MM.1S (cell line): ENCODE measurements around the gene ZBTB7A.

Experiments used
- DNase-seq: peaks from one replicate; pipeline ENCODE4 v3.0.0-alpha.2; 2015
- H2AFZ ChIP-seq: fragments of 300-600 bp; sonication (generic); 2 replicates; pipeline ENCODE4 v1.6.0; 2016; ENCODE audit warnings: antibody characterized with exemption, low read length
- H3F3A ChIP-seq: fragments of 300-600 bp; sonication (generic); 2 replicates; pipeline ENCODE4 v1.6.1; 2016; ENCODE audit warnings: mild to moderate bottlenecking, antibody characterized with exemption, low read length, moderate library complexity, mixed read lengths; ENCODE audit not compliant: insufficient read depth
- H3K27ac ChIP-seq: fragments of 300-600 bp; sonication (generic); 2 replicates; pipeline ENCODE4 v1.5.1; 2016; ENCODE audit warnings: mild to moderate bottlenecking, low read length
- H3K27me3 ChIP-seq: fragments of 300-600 bp; sonication (generic); replicated peaks from 2 replicates; pipeline ENCODE4 v1.6.0; 2016; ENCODE audit warnings: low read length; ENCODE audit not compliant: insufficient read depth
- H3K36me3 ChIP-seq: fragments of 300-600 bp; sonication (generic); replicated peaks from 2 replicates; pipeline ENCODE4 v1.6.1; 2016; ENCODE audit warnings: mild to moderate bottlenecking, low read length, mixed read lengths; ENCODE audit not compliant: insufficient read depth
- H3K4me1 ChIP-seq: fragments of 300-600 bp; sonication (generic); 2 replicates; pipeline ENCODE4 v1.6.1; 2016; ENCODE audit warnings: low read length, mixed read lengths
- H3K4me2 ChIP-seq: fragments of 300-600 bp; sonication (generic); 2 replicates; pipeline ENCODE4 v1.6.0; 2016; ENCODE audit warnings: low read depth, low read length
- H3K4me3 ChIP-seq: fragments of 300-600 bp; sonication (generic); 2 replicates; pipeline ENCODE4 v1.5.1; 2016; ENCODE audit warnings: low read length, mixed read lengths
- H3K79me2 ChIP-seq: fragments of 300-600 bp; sonication (generic); 2 replicates; pipeline ENCODE4 v1.6.1; 2016; ENCODE audit warnings: mixed run types, low read length, mixed read lengths
- H3K9ac ChIP-seq: fragments of 300-600 bp; sonication (generic); 2 replicates; pipeline ENCODE4 v1.6.1; 2016; ENCODE audit warnings: low read length, mixed read lengths
- H3K9me2 ChIP-seq: fragments of 300-600 bp; sonication (generic); replicated peaks from 2 replicates; pipeline ENCODE4 v1.6.1; 2016; ENCODE audit warnings: mild to moderate bottlenecking, low read length, mixed read lengths; ENCODE audit not compliant: insufficient read depth
- H3K9me3 ChIP-seq: fragments of 300-600 bp; sonication (generic); replicated peaks from 2 replicates; pipeline ENCODE4 v1.6.1; 2016; ENCODE audit warnings: mild to moderate bottlenecking, low read length, mixed read lengths; ENCODE audit not compliant: insufficient read depth
- H4K20me1 ChIP-seq: fragments of 300-600 bp; sonication (generic); 2 replicates; pipeline ENCODE4 v1.6.1; 2016; ENCODE audit warnings: mild to moderate bottlenecking, low read length, moderate library complexity, mixed read lengths; ENCODE audit not compliant: insufficient read depth
- CTCF ChIP-seq: fragments of 300-600 bp; sonication (generic); IDR thresholded peaks from 2 replicates; pipeline ENCODE4 v1.5.1; 2016; ENCODE audit warnings: antibody characterized with exemption, low read length, mixed read lengths
- EZH2 ChIP-seq: fragments of 300-600 bp; sonication (generic); optimal IDR thresholded peaks from 2 replicates; pipeline ENCODE3; 2017; ENCODE audit warnings: low read depth, mild to moderate bottlenecking, antibody characterized with exemption, low read length, mixed read lengths
- EZH2phosphoT487 ChIP-seq: fragments of 300-600 bp; sonication (generic); IDR thresholded peaks from 2 replicates; pipeline ENCODE4 v1.6.1; 2018; ENCODE audit warnings: antibody characterized with exemption, low read length

Gene ZBTB7A

GRCh38 chr19:4067396-4068046 is 822 bp upstream of the ZBTB7A start:
- peak overlapping the region; percentile 85 for H2AFZ ChIP-seq

GRCh38 chr19:4066176-4066606 is 508 bp downstream of the ZBTB7A start:
- Histone ChIP-seq H2AFZ (peak overlapping the region; percentile 95), H3K9me2 (no peaks in the 10 kb centered on the region), H3K27me3 (peaks cover 22% of the 10 kb centered on the region), H3K27ac (no peak overlapping the region), H3K4me2 (peak overlapping the region; percentile 97), H3K4me1 (peaks cover 10% of the 10 kb centered on the region), H3K79me2 (peaks cover 39% of the 10 kb centered on the region), H3K36me3 (no peaks in the 10 kb centered on the region), H3F3A (peaks cover 7% of the 10 kb centered on the region), H3K4me3 (peak overlapping the region; percentile 97), H4K20me1 (peaks cover 32% of the 10 kb centered on the region), H3K9ac (peak overlapping the region; percentile 72; the same call in 1 of the 2 replicates), H3K9me3 (no peaks in the 10 kb centered on the region)
- DNase-seq = no peak
- TF ChIP-seq EZH2 (no peak), EZH2phosphoT487 (no peak), CTCF (no peak)

More at GRCh38 chr19:4067396-4068046, 822 bp upstream of the ZBTB7A start:
- TF ChIP-seq EZH2 (peak; percentile 75), CTCF (no peak)
- Histone ChIP-seq H3K4me3 (peak overlapping the region; percentile 97), H3K9me3 (no peaks in the 10 kb centered on the region), H3K27ac (no peak overlapping the region), H3K79me2 (peaks cover 26% of the 10 kb centered on the region), H3K36me3 (no peaks in the 10 kb centered on the region), H3K27me3 (peaks cover 30% of the 10 kb centered on the region), H3K4me1 (peaks cover 10% of the 10 kb centered on the region), H3K9me2 (no peaks in the 10 kb centered on the region), H3K4me2 (peak overlapping the region; percentile 92), H3F3A (peaks cover 7% of the 10 kb centered on the region), H4K20me1 (peaks cover 18% of the 10 kb centered on the region), H3K9ac (no peak overlapping the region; the same call in 1 of the 2 replicates)
- no peak for DNase-seq

- no peak for TF ChIP-seq CTCF
- no peak for TF ChIP-seq EZH2phosphoT487
- TF ChIP-seq EZH2 = no peak
- Histone ChIP-seq H3F3A (peaks cover 7% of the 10 kb centered on the region), H3K27me3 (peaks cover 22% of the 10 kb centered on the region), H3K4me3 (peak overlapping the region; percentile 97; the same call in 1 of the 2 replicates), H3K4me1 (peaks cover 10% of the 10 kb centered on the region), H3K79me2 (peaks cover 45% of the 10 kb centered on the region), H3K27ac (no peak overlapping the region), H3K9ac (no peak overlapping the region), H3K36me3 (no peaks in the 10 kb centered on the region), H2AFZ (no peak overlapping the region), H3K9me2 (no peaks in the 10 kb centered on the region), H3K9me3 (no peaks in the 10 kb centered on the region), H3K4me2 (no peak overlapping the region), H4K20me1 (peaks cover 32% of the 10 kb centered on the region)
- peak; percentile 99 for DNase-seq
These were observed 1.1 kb downstream of the ZBTB7A start for GRCh38 chr19:4065430-4066175.
